DND-41 (cell line): ENCODE results near the gene EYA2.

Experiments used
- ATAC-seq: fragments of 200-7000 bp; cut with Tn5 transposase; 3 replicates; pipeline ENCODE4 v1.9.1; 2021; ENCODE audit warnings: low read depth; ENCODE audit not compliant: insufficient read depth
- DNase-seq: peaks from one replicate; pipeline ENCODE4 v3.0.0-alpha.2; 2020
- H2AFZ ChIP-seq: 2 replicates; pipeline ENCODE4 v1.6.0; 2012; ENCODE audit warnings: low read depth, low read length
- H3K27ac ChIP-seq: 2 replicates; pipeline ENCODE4 v1.5.1; 2012; ENCODE audit warnings: low read length, inconsistent platforms
- H3K27me3 ChIP-seq: fragments of 200-600 bp; sonication (generic); 2 replicates; pipeline ENCODE4 v1.6.0; 2012; ENCODE audit warnings: low read length, mild to moderate bottlenecking, inconsistent platforms; ENCODE audit not compliant: insufficient read depth, poor library complexity
- H3K36me3 ChIP-seq: 2 replicates; pipeline ENCODE4 v1.5.1; 2012; ENCODE audit warnings: low read length, inconsistent platforms; ENCODE audit not compliant: insufficient read depth
- H3K4me1 ChIP-seq: 2 replicates; pipeline ENCODE4 v1.5.1; 2012; ENCODE audit warnings: mild to moderate bottlenecking, low read length; ENCODE audit not compliant: insufficient read depth
- H3K4me2 ChIP-seq: 2 replicates; pipeline ENCODE4 v1.6.0; 2012; ENCODE audit warnings: mild to moderate bottlenecking, moderate library complexity, low read length, inconsistent platforms; ENCODE audit not compliant: insufficient read depth
- H3K4me3 ChIP-seq, 2 experiments: fragments of 200-600 bp in 1 of 2; shearing (Covaris generic) in 1 of 2; 2 replicates each; pipeline ENCODE4 v1.5.1; 2012 to 2016; ENCODE audit warnings: inconsistent platforms in 2 of 2, low read length in 2 of 2, mild to moderate bottlenecking in 2 of 2, low read depth in 1 of 2, moderate library complexity in 1 of 2
- H3K79me2 ChIP-seq: 2 replicates; pipeline ENCODE4 v1.6.0; 2012; ENCODE audit warnings: low read length, inconsistent platforms; ENCODE audit not compliant: insufficient read depth
- H3K9ac ChIP-seq: 2 replicates; pipeline ENCODE4 v1.6.0; 2012; ENCODE audit warnings: low read depth, mild to moderate bottlenecking, inconsistent platforms, low read length, moderate library complexity
- H3K9me3 ChIP-seq: 2 replicates; pipeline ENCODE4 v1.5.1; 2012; ENCODE audit warnings: low read length, moderate library complexity, mild to moderate bottlenecking, inconsistent platforms; ENCODE audit not compliant: insufficient read depth, severe bottlenecking
- H4K20me1 ChIP-seq: 2 replicates; pipeline ENCODE4 v1.6.0; 2012; ENCODE audit warnings: low read length; ENCODE audit not compliant: insufficient read depth
- EZH2 ChIP-seq: IDR thresholded peaks from 3 replicates; pipeline ENCODE4 v1.6.1; 2012; ENCODE audit warnings: borderline replicate concordance, low read depth, mild to moderate bottlenecking, moderate library complexity, low read length, inconsistent platforms; ENCODE audit not compliant: severe bottlenecking
- TF ChIP-seq, protein P1 (sequence below): IDR thresholded peaks from 2 replicates; pipeline ENCODE4 v1.5.1; 2012; ENCODE audit warnings: borderline replicate concordance, low read length, moderate library complexity, mild to moderate bottlenecking; ENCODE audit not compliant: poor library complexity, severe bottlenecking; ENCODE audit errors: extremely low read depth

The EYA2 gene

DNA sequence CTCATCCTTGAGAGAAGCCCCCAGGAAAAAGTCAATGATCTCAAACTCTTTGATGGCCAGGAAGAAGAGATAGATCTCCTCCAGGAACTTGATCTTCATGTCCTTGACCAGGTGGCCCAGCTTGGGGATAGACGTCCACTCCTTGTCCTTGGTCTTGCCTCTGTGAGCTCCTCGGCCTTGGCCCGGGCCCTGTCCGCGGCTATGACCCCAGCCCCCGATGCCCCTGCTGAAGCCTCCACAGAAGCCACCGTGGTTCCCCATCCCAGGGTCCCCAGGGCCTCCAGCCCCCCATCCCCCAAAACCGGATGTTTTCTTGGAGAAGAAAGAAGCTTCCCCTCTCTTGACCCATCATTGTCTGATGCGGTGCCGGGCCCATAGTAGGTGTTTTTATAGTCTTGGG, 266.8 kb downstream of the EYA2 start:
- Histone ChIP-seq H3K27me3 (peaks cover 13% of the 10 kb centered on the region), H3K4me3 (no peak overlapping the region), H3K4me2 (no peak overlapping the region), H2AFZ (no peak overlapping the region), H4K20me1 (peaks cover 6% of the 10 kb centered on the region; the same call in 1 of the 2 replicates), H3K4me1 (no peaks in the 10 kb centered on the region), H3K36me3 (no peaks in the 10 kb centered on the region), H3K27ac (no peak overlapping the region), H3K9ac (no peak overlapping the region), H3K9me3 (no peaks in the 10 kb centered on the region), H3K79me2 (no peaks in the 10 kb centered on the region)
- DNase-seq: no peak
- ATAC-seq: no peak
- no peak for TF ChIP-seq EZH2
- TF ChIP-seq, protein P1, sequence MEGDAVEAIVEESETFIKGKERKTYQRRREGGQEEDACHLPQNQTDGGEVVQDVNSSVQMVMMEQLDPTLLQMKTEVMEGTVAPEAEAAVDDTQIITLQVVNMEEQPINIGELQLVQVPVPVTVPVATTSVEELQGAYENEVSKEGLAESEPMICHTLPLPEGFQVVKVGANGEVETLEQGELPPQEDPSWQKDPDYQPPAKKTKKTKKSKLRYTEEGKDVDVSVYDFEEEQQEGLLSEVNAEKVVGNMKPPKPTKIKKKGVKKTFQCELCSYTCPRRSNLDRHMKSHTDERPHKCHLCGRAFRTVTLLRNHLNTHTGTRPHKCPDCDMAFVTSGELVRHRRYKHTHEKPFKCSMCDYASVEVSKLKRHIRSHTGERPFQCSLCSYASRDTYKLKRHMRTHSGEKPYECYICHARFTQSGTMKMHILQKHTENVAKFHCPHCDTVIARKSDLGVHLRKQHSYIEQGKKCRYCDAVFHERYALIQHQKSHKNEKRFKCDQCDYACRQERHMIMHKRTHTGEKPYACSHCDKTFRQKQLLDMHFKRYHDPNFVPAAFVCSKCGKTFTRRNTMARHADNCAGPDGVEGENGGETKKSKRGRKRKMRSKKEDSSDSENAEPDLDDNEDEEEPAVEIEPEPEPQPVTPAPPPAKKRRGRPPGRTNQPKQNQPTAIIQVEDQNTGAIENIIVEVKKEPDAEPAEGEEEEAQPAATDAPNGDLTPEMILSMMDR: no peak

DNA sequence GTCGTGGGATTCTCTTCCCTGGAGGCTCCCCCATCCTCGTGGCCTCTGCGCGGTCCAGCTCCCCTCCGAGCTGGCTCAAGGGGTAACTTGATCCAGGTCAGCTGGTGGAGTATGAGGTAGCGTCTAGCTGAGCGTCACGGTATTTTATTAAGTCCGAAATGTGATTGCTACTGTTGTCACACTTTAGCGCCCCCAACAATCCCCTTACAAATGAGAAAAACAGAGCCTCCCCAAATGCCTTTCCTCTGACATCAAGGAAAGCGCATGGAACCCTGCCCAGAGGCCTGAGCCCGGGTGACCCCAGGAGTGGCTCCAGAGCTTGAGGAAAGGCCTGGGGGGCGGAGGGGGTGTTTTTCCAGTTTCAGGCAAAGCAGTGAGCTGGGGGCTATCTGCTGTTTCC, 269.5 kb downstream of the EYA2 start:
- ATAC-seq: no peak
- Histone ChIP-seq H3K4me2 (no peak overlapping the region), H4K20me1 (peaks cover 6% of the 10 kb centered on the region; the same call in 1 of the 2 replicates), H3K4me3 (no peak overlapping the region), H3K27ac (no peak overlapping the region), H2AFZ (no peak overlapping the region), H3K4me1 (no peaks in the 10 kb centered on the region), H3K79me2 (no peaks in the 10 kb centered on the region), H3K9ac (no peak overlapping the region), H3K27me3 (peaks cover 8% of the 10 kb centered on the region), H3K36me3 (no peaks in the 10 kb centered on the region), H3K9me3 (no peaks in the 10 kb centered on the region)
- TF ChIP-seq, protein P1: no peak
- no peak for TF ChIP-seq EZH2
- DNase-seq: no peak

DNA sequence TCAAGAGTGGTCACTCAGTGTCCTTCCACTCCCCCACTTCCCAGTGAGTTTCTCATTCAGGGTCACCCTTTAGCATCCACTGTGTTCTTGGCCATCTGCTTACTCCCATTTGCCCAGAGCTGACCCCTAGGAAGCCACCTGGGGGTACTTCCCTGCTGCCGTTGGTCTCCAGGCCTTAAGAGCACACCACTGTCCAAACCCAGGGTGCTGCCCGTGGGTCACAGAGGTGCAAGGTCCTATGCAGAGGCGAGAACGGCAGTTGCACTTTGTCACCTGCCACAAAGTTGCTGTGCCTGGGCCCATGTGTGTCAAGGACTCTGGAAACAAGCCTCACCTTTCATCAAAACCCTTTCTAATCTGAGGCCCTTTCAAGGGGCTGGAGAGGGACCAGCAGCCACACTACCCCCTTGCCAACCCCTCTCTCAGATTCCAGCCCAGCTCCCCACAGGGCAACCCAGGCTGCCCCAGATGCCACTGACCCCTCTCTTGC, 270.8 kb downstream of the EYA2 start:
- Histone ChIP-seq H4K20me1 (peaks cover 6% of the 10 kb centered on the region; the same call in 1 of the 2 replicates), H2AFZ (no peak overlapping the region), H3K79me2 (no peaks in the 10 kb centered on the region), H3K27me3 (peaks cover 8% of the 10 kb centered on the region), H3K4me2 (no peak overlapping the region), H3K4me3 (no peak overlapping the region), H3K36me3 (no peaks in the 10 kb centered on the region), H3K27ac (no peak overlapping the region), H3K9ac (no peak overlapping the region), H3K9me3 (no peaks in the 10 kb centered on the region), H3K4me1 (no peaks in the 10 kb centered on the region)
- TF ChIP-seq, protein P1: no peak
- no peak for TF ChIP-seq EZH2
- DNase-seq: no peak
- ATAC-seq: no peak
